ENCODE results near the gene SQOR.

SQOR gene

GRCh38 chr15:45670511-45670910 lies 35.7 kb downstream of the SQOR start:
- no peak overlapping the region for H3K27ac ChIP-seq (ENCODE audit: low read length)
- no peak overlapping the region for H3K4me3 ChIP-seq (ENCODE audit: low read length)
- no peaks in the 10 kb centered on the region for H3K27me3 ChIP-seq (ENCODE audit: low read depth, low read length)
- H3K4me2 ChIP-seq (ENCODE audit: low read length) = no peak overlapping the region
- H3K79me2 ChIP-seq (ENCODE audit: low read length) = no peaks in the 10 kb centered on the region
- no peaks in the 10 kb centered on the region for H3K9me3 ChIP-seq (ENCODE audit: insufficient read depth, low read length)
- no peak for TF ChIP-seq EZH2phosphoT487 (IDR thresholded peaks at IDR 0.05; ENCODE audit: low read depth)
- TF ChIP-seq CTCF (IDR thresholded peaks at IDR 0.05; ENCODE audit: low read depth, low read length) = no peak
- no peaks in the 10 kb centered on the region for H3K36me3 ChIP-seq (replicated peaks; ENCODE audit: low read depth, low read length)
- no peak overlapping the region for H2AFZ ChIP-seq (ENCODE audit: low read depth, low read length)
- H3K4me1 ChIP-seq (ENCODE audit: low read length) = no peaks in the 10 kb centered on the region
- H4K20me1 ChIP-seq (ENCODE audit: insufficient read depth, low read length) = no peaks in the 10 kb centered on the region
- no peak overlapping the region for H3K9ac ChIP-seq (ENCODE audit: low read length)

GRCh38 chr15:45674677-45675076 lies 39.8 kb downstream of the SQOR start:
- Histone ChIP-seq H3K9me3 (ENCODE audit: insufficient read depth, low read length) (no peaks in the 10 kb centered on the region), H2AFZ (ENCODE audit: low read depth, low read length) (no peak overlapping the region), H4K20me1 (ENCODE audit: insufficient read depth, low read length) (no peaks in the 10 kb centered on the region), H3K4me3 (ENCODE audit: low read length) (no peak overlapping the region), H3K4me2 (ENCODE audit: low read length) (no peak overlapping the region), H3K27ac (ENCODE audit: low read length) (no peak overlapping the region), H3K9ac (ENCODE audit: low read length) (no peak overlapping the region), H3K4me1 (ENCODE audit: low read length) (no peaks in the 10 kb centered on the region), H3K36me3 (replicated peaks; ENCODE audit: low read depth, low read length) (no peaks in the 10 kb centered on the region), H3K27me3 (ENCODE audit: low read depth, low read length) (no peaks in the 10 kb centered on the region), H3K79me2 (ENCODE audit: low read length) (no peaks in the 10 kb centered on the region)
- TF ChIP-seq CTCF (IDR thresholded peaks at IDR 0.05; ENCODE audit: low read depth, low read length) (no peak), EZH2phosphoT487 (IDR thresholded peaks at IDR 0.05; ENCODE audit: low read depth) (no peak)

GRCh38 chr15:45677797-45678196 lies 43.0 kb downstream of the SQOR start:
- Histone ChIP-seq H3K36me3 (replicated peaks; ENCODE audit: low read depth, low read length) (no peaks in the 10 kb centered on the region), H3K27ac (ENCODE audit: low read length) (no peak overlapping the region), H3K9ac (ENCODE audit: low read length) (no peak overlapping the region), H3K27me3 (ENCODE audit: low read depth, low read length) (no peaks in the 10 kb centered on the region), H4K20me1 (ENCODE audit: insufficient read depth, low read length) (no peaks in the 10 kb centered on the region), H3K79me2 (ENCODE audit: low read length) (no peaks in the 10 kb centered on the region), H3K4me2 (ENCODE audit: low read length) (no peak overlapping the region), H3K4me3 (ENCODE audit: low read length) (no peak overlapping the region), H3K4me1 (ENCODE audit: low read length) (no peaks in the 10 kb centered on the region), H2AFZ (ENCODE audit: low read depth, low read length) (no peak overlapping the region), H3K9me3 (ENCODE audit: insufficient read depth, low read length) (no peaks in the 10 kb centered on the region)
- TF ChIP-seq EZH2phosphoT487 (IDR thresholded peaks at IDR 0.05; ENCODE audit: low read depth) (no peak), CTCF (IDR thresholded peaks at IDR 0.05; ENCODE audit: low read depth, low read length) (no peak)

- Histone ChIP-seq H3K27ac (ENCODE audit: low read length) (no peak overlapping the region), H3K36me3 (replicated peaks; ENCODE audit: low read depth, low read length) (no peaks in the 10 kb centered on the region), H3K4me3 (ENCODE audit: low read length) (no peak overlapping the region), H3K4me1 (ENCODE audit: low read length) (no peaks in the 10 kb centered on the region), H3K9me3 (ENCODE audit: insufficient read depth, low read length) (no peaks in the 10 kb centered on the region), H3K4me2 (ENCODE audit: low read length) (no peak overlapping the region), H4K20me1 (ENCODE audit: insufficient read depth, low read length) (no peaks in the 10 kb centered on the region), H3K79me2 (ENCODE audit: low read length) (no peaks in the 10 kb centered on the region), H3K27me3 (ENCODE audit: low read depth, low read length) (no peaks in the 10 kb centered on the region), H3K9ac (ENCODE audit: low read length) (no peak overlapping the region), H2AFZ (ENCODE audit: low read depth, low read length) (no peak overlapping the region)
- TF ChIP-seq CTCF (IDR thresholded peaks at IDR 0.05; ENCODE audit: low read depth, low read length) (no peak), EZH2phosphoT487 (IDR thresholded peaks at IDR 0.05; ENCODE audit: low read depth) (no peak)
Observed at GRCh38 chr15:45678459-45679178, 43.8 kb downstream of the SQOR start.

Data from OCI-LY3 (cell line).